ENCODE measurements around the gene RAC3. TPM values are rescaled to one million over a fixed set of nuclear protein-coding genes. Genes with fewer than 3 reads are reported as not detected.

The RAC3 gene
- total RNA-seq, 2 experiments from 2014 or later, result 6.7 to 7.6 TPM

GRCh38 chr17:82064433-82065192 is 33.1 kb downstream of the RAC3 start:
- Mint-ChIP-seq H3K9me3 (no peaks in the 10 kb centered on the region), H3K27me3 (no peaks in the 10 kb centered on the region), H3K4me3 (peak overlapping the region; percentile 63), H3K36me3 (no peaks in the 10 kb centered on the region), H3K4me1 (peaks cover 5% of the 10 kb centered on the region), H3K27ac (peak overlapping the region; percentile 9)
- POLR2A ChIA-PET, result interaction anchor here (0.8 to 3.0 kb wide), 9 partner anchors 8 to 57 kb away, joined by 3 to 12 read pairs (median 7); partner anchors contain the start of genes DCXR, FASN, GPS1 and RFNG
- ATAC-seq (ENCODE audit: low read depth) (no peak), DNase-seq (no peak)

GRCh38 chr17:82065193-82065637 is 33.7 kb downstream of the RAC3 start:
- peak; percentile 58 for ATAC-seq (ENCODE audit: low read depth)

GRCh38 chr17:82065638-82066303 is 34.3 kb downstream of the RAC3 start, which contains the start of gene DUS1L:
Gene DUS1L, minus strand, starts transcription at chr17:82065804. Its CDS starts 745 bp downstream, at chr17:82065059.
- Mint-ChIP-seq H3K27ac (peak within 1 kb of the TSS; percentile 84), H3K27me3 (peaks cover 2% of the 10 kb centered on the region), H3K36me3 (no peaks in the 10 kb centered on the region), H3K9me3 (no peaks in the 10 kb centered on the region), H3K4me3 (peak within 1 kb of the TSS; percentile 87), H3K4me1 (peaks cover 5% of the 10 kb centered on the region)
- DNase-seq (peak; percentile 90), ATAC-seq (ENCODE audit: low read depth) (peak; percentile 83)
- POLR2A ChIA-PET, result interaction anchor here (0.6 to 3.0 kb wide), 13 partner anchors 9 to 88 kb away, joined by 3 to 12 read pairs (median 4); partner anchors contain the start of genes DCXR, FASN, GPS1 and RFNG

More at GRCh38 chr17:82065193-82065637, 33.7 kb downstream of the RAC3 start:
- H3K4me1 Mint-ChIP-seq, result peaks cover 5% of the 10 kb centered on the region
- no peak for DNase-seq
- H3K9me3 Mint-ChIP-seq, result no peaks in the 10 kb centered on the region
- peak overlapping the region; percentile 63 for H3K4me3 Mint-ChIP-seq
- no peaks in the 10 kb centered on the region for H3K36me3 Mint-ChIP-seq
- no peak overlapping the region for H3K27ac Mint-ChIP-seq
- no peaks in the 10 kb centered on the region for H3K27me3 Mint-ChIP-seq
- POLR2A ChIA-PET, result interaction anchor here (0.8 to 3.0 kb wide), 10 partner anchors 9 to 57 kb away, joined by 3 to 12 read pairs (median 6); partner anchors contain the start of genes DCXR, FASN, GPS1 and RFNG

- no peak for ATAC-seq (ENCODE audit: low read depth)
- H3K4me3 Mint-ChIP-seq, result no peak overlapping the region
- POLR2A ChIA-PET, result no interaction called here
Observed at GRCh38 chr17:82070611-82071010, 39.1 kb downstream of the RAC3 start.

GRCh38 chr17:82072827-82073226 is 41.3 kb downstream of the RAC3 start:
- H3K4me1 Mint-ChIP-seq, result no peaks in the 10 kb centered on the region
- H3K27ac Mint-ChIP-seq, result no peak overlapping the region
- H3K27me3 Mint-ChIP-seq, result peaks cover 8% of the 10 kb centered on the region
- ATAC-seq (ENCODE audit: low read depth) (no peak), DNase-seq (no peak)
- no peak overlapping the region for H3K4me3 Mint-ChIP-seq
- no peaks in the 10 kb centered on the region for H3K9me3 Mint-ChIP-seq
- no peaks in the 10 kb centered on the region for H3K36me3 Mint-ChIP-seq
- POLR2A ChIA-PET, result interaction anchor here (0.5 kb wide), 1 partner anchor 54 kb away, joined by 3 read pairs; no protein-coding TSS in a partner anchor

More at GRCh38 chr17:82070611-82071010, 39.1 kb downstream of the RAC3 start:
- H3K27me3 Mint-ChIP-seq, result peaks cover 6% of the 10 kb centered on the region
- H3K4me1 Mint-ChIP-seq, result peaks cover 5% of the 10 kb centered on the region
- H3K36me3 Mint-ChIP-seq, result no peaks in the 10 kb centered on the region
- no peaks in the 10 kb centered on the region for H3K9me3 Mint-ChIP-seq
- no peak for DNase-seq
- no peak overlapping the region for H3K27ac Mint-ChIP-seq

- peaks cover 8% of the 10 kb centered on the region for H3K27me3 Mint-ChIP-seq
Observed at GRCh38 chr17:82073446-82073845, 42.0 kb downstream of the RAC3 start.

GRCh38 chr17:82076018-82076784 is 44.7 kb downstream of the RAC3 start:
- Mint-ChIP-seq H3K9me3 (no peaks in the 10 kb centered on the region), H3K36me3 (peaks cover 3% of the 10 kb centered on the region), H3K4me3 (no peak overlapping the region), H3K27ac (no peak overlapping the region), H3K27me3 (peaks cover 6% of the 10 kb centered on the region), H3K4me1 (no peaks in the 10 kb centered on the region)
- POLR2A ChIA-PET, result interaction anchor here (0.6 kb wide), 1 partner anchor 111 kb away, joined by 5 read pairs; no protein-coding TSS in a partner anchor
- no peak for DNase-seq
- ATAC-seq (ENCODE audit: low read depth), result no peak

More at GRCh38 chr17:82073446-82073845, 42.0 kb downstream of the RAC3 start:
- Mint-ChIP-seq H3K4me1 (no peaks in the 10 kb centered on the region), H3K9me3 (no peaks in the 10 kb centered on the region), H3K36me3 (peaks cover 3% of the 10 kb centered on the region), H3K4me3 (no peak overlapping the region), H3K27ac (no peak overlapping the region)
- no peak for DNase-seq
- no peak for ATAC-seq (ENCODE audit: low read depth)
- POLR2A ChIA-PET, result no interaction called here

- no peak overlapping the region for H3K27ac Mint-ChIP-seq
- no peaks in the 10 kb centered on the region for H3K4me1 Mint-ChIP-seq
- ATAC-seq (ENCODE audit: low read depth) (peak; percentile 18), DNase-seq (no peak)
- POLR2A ChIA-PET, result interaction anchor here (0.6 kb wide), 1 partner anchor 110 kb away, joined by 5 read pairs; no protein-coding TSS in a partner anchor
- H3K27me3 Mint-ChIP-seq, result peaks cover 6% of the 10 kb centered on the region
- H3K9me3 Mint-ChIP-seq, result no peaks in the 10 kb centered on the region
- no peak overlapping the region for H3K4me3 Mint-ChIP-seq
- H3K36me3 Mint-ChIP-seq, result peaks cover 3% of the 10 kb centered on the region
Observed at GRCh38 chr17:82076785-82077591, 45.5 kb downstream of the RAC3 start.

GRCh38 chr17:82077617-82078358 is 46.3 kb downstream of the RAC3 start:
- Mint-ChIP-seq H3K27me3 (peaks cover 6% of the 10 kb centered on the region), H3K27ac (no peak overlapping the region), H3K36me3 (peaks cover 3% of the 10 kb centered on the region), H3K4me1 (no peaks in the 10 kb centered on the region), H3K4me3 (no peak overlapping the region), H3K9me3 (no peaks in the 10 kb centered on the region)
- DNase-seq (no peak), ATAC-seq (ENCODE audit: low read depth) (no peak)
- POLR2A ChIA-PET, result no interaction called here

- no peak overlapping the region for H3K4me3 Mint-ChIP-seq
- no peaks in the 10 kb centered on the region for H3K4me1 Mint-ChIP-seq
- H3K27ac Mint-ChIP-seq, result no peak overlapping the region
- no peaks in the 10 kb centered on the region for H3K9me3 Mint-ChIP-seq
- H3K27me3 Mint-ChIP-seq, result peaks cover 4% of the 10 kb centered on the region
- ATAC-seq (ENCODE audit: low read depth) (no peak), DNase-seq (no peak)
- POLR2A ChIA-PET, result no interaction called here
- peaks cover 3% of the 10 kb centered on the region for H3K36me3 Mint-ChIP-seq
Observed at GRCh38 chr17:82078433-82078832, 47.0 kb downstream of the RAC3 start.

- Mint-ChIP-seq H3K9me3 (no peaks in the 10 kb centered on the region), H3K4me1 (no peaks in the 10 kb centered on the region)
- POLR2A ChIA-PET, result no interaction called here
Observed at GRCh38 chr17:82079001-82079677, 47.7 kb downstream of the RAC3 start.

More at GRCh38 chr17:82079001-82079677, 47.7 kb downstream of the RAC3 start:
- DNase-seq (no peak), ATAC-seq (ENCODE audit: low read depth) (no peak)
- Mint-ChIP-seq H3K27me3 (peaks cover 1% of the 10 kb centered on the region), H3K4me3 (no peak overlapping the region), H3K27ac (no peak overlapping the region), H3K36me3 (peaks cover 3% of the 10 kb centered on the region)
